Measurements from ENCODE around the gene PDE8B.

PDE8B gene

DNA sequence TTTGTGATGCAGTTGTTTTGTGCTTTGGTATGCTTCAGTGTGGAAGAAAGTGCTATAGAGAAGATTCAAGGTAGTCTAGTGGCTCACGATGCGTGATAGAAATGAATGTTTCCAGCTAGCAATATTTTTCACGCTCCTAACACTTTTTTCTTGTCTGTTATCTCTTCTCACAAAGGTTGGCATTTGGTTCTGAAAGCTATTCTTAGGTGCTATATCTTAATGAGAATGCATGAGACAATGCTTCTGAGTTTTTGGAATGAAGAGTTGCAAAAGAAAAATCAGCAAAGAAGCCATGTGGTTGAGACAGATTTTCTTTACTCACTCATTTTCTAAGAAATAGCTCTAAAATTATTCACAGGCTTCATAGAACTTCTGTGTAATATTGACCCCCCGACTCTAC is 122.6 kb downstream of the PDE8B start:
- Histone ChIP-seq H3K27ac (ENCODE audit: low read length) (no peak overlapping the region), H3K36me3 (replicated peaks; ENCODE audit: insufficient read depth, low read length) (no peaks in the 10 kb centered on the region), H3K9me3 (replicated peaks; ENCODE audit: insufficient read depth, low read length) (no peaks in the 10 kb centered on the region), H3K9ac (ENCODE audit: low read length) (no peak overlapping the region), H3K4me2 (ENCODE audit: low read depth, low read length) (no peak overlapping the region), H4K20me1 (ENCODE audit: insufficient read depth, low read length) (no peaks in the 10 kb centered on the region), H3K4me3 (ENCODE audit: low read length) (no peak overlapping the region), H3K4me1 (ENCODE audit: low read length) (no peaks in the 10 kb centered on the region), H3K79me2 (ENCODE audit: low read length) (no peaks in the 10 kb centered on the region), H3F3A (ENCODE audit: insufficient read depth, low read length) (no peaks in the 10 kb centered on the region), H2AFZ (ENCODE audit: low read length) (no peak overlapping the region), H3K9me2 (replicated peaks; ENCODE audit: insufficient read depth, low read length) (no peaks in the 10 kb centered on the region), H3K27me3 (replicated peaks; ENCODE audit: insufficient read depth, low read length) (no peaks in the 10 kb centered on the region)
- TF ChIP-seq, protein P1, sequence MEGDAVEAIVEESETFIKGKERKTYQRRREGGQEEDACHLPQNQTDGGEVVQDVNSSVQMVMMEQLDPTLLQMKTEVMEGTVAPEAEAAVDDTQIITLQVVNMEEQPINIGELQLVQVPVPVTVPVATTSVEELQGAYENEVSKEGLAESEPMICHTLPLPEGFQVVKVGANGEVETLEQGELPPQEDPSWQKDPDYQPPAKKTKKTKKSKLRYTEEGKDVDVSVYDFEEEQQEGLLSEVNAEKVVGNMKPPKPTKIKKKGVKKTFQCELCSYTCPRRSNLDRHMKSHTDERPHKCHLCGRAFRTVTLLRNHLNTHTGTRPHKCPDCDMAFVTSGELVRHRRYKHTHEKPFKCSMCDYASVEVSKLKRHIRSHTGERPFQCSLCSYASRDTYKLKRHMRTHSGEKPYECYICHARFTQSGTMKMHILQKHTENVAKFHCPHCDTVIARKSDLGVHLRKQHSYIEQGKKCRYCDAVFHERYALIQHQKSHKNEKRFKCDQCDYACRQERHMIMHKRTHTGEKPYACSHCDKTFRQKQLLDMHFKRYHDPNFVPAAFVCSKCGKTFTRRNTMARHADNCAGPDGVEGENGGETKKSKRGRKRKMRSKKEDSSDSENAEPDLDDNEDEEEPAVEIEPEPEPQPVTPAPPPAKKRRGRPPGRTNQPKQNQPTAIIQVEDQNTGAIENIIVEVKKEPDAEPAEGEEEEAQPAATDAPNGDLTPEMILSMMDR (IDR thresholded peaks at IDR 0.05; ENCODE audit: low read length), result no peak
- TF ChIP-seq EZH2phosphoT487 (IDR thresholded peaks at IDR 0.05; ENCODE audit: low read length) (no peak), EZH2 (optimal IDR thresholded peaks at IDR 0.05; ENCODE audit: low read depth, low read length) (no peak)
- no peak for DNase-seq

DNA sequence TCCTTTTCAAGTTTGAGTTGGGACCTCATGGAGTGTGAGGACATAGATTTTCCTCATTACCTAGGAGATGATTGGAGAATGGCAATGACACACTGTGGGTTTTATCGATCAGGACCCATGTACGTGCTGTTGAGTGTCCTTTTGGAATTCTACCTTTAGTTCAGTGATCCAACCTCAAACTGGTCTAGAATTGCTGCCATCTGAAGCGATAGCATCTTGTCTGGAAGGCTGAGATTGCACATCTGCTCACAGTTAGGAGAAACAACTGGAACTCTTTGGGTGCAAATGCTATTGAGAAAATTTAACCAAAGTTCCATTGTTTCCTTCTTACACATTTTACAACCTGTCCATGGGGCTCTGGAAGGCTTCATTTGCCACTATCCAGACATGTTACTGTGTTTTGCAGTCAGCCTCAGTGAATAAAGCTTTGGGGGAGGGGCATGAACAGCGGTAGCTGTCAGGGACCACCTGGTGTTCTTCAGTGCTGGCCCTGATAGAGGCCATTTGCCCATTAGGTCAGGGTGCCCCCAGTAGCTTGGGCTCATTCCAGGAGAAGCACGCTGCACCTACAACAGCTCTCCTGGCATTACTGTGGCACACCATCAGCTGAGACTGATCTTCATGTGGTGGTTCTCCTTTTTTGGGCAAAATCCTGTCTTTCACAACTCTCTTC is 123.1 kb downstream of the PDE8B start:
- Histone ChIP-seq H3K36me3 (replicated peaks; ENCODE audit: insufficient read depth, low read length) (no peaks in the 10 kb centered on the region), H3K27me3 (replicated peaks; ENCODE audit: insufficient read depth, low read length) (no peaks in the 10 kb centered on the region), H3K9me3 (replicated peaks; ENCODE audit: insufficient read depth, low read length) (no peaks in the 10 kb centered on the region), H3K4me2 (ENCODE audit: low read depth, low read length) (no peak overlapping the region), H3K79me2 (ENCODE audit: low read length) (no peaks in the 10 kb centered on the region), H3F3A (ENCODE audit: insufficient read depth, low read length) (no peaks in the 10 kb centered on the region), H2AFZ (ENCODE audit: low read length) (no peak overlapping the region), H3K27ac (ENCODE audit: low read length) (no peak overlapping the region), H3K9me2 (replicated peaks; ENCODE audit: insufficient read depth, low read length) (no peaks in the 10 kb centered on the region), H3K9ac (ENCODE audit: low read length) (no peak overlapping the region), H3K4me1 (ENCODE audit: low read length) (no peaks in the 10 kb centered on the region), H3K4me3 (ENCODE audit: low read length) (no peak overlapping the region), H4K20me1 (ENCODE audit: insufficient read depth, low read length) (no peaks in the 10 kb centered on the region)
- no peak for DNase-seq
- TF ChIP-seq EZH2phosphoT487 (IDR thresholded peaks at IDR 0.05; ENCODE audit: low read length) (no peak), EZH2 (optimal IDR thresholded peaks at IDR 0.05; ENCODE audit: low read depth, low read length) (no peak)
- TF ChIP-seq, protein P1 (IDR thresholded peaks at IDR 0.05; ENCODE audit: low read length), result no peak

DNA sequence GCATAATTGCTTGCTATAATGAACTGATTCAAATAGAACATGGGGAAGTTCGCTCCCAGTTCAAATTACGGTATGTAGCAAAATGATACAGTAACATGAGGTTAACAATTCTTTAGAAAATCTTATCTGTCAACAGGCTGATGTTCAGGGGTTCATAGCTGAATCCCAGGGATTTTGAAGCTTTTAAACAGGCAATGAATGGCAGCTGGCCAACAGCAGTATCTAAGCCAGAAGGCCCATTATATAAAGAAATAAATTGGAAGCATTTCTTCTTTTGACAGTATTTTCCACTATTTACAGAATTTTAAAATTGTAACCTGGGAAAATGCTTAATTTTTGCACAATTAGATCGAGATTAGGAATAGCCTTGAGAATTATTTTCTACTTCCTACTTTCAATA is 126.8 kb downstream of the PDE8B start:
- H3K27me3 ChIP-seq (replicated peaks; ENCODE audit: insufficient read depth, low read length), result no peaks in the 10 kb centered on the region
- H4K20me1 ChIP-seq (ENCODE audit: insufficient read depth, low read length), result no peaks in the 10 kb centered on the region
- H2AFZ ChIP-seq (ENCODE audit: low read length), result no peak overlapping the region
- no peaks in the 10 kb centered on the region for H3K9me3 ChIP-seq (replicated peaks; ENCODE audit: insufficient read depth, low read length)
- no peak overlapping the region for H3K27ac ChIP-seq (ENCODE audit: low read length)
- no peaks in the 10 kb centered on the region for H3K9me2 ChIP-seq (replicated peaks; ENCODE audit: insufficient read depth, low read length)
- TF ChIP-seq EZH2 (optimal IDR thresholded peaks at IDR 0.05; ENCODE audit: low read depth, low read length), result no peak
- TF ChIP-seq EZH2phosphoT487 (IDR thresholded peaks at IDR 0.05; ENCODE audit: low read length), result no peak
- TF ChIP-seq, protein P1 (IDR thresholded peaks at IDR 0.05; ENCODE audit: low read length), result no peak
- H3K4me2 ChIP-seq (ENCODE audit: low read depth, low read length), result no peak overlapping the region
- DNase-seq, result no peak
- no peaks in the 10 kb centered on the region for H3F3A ChIP-seq (ENCODE audit: insufficient read depth, low read length)
- no peak overlapping the region for H3K4me3 ChIP-seq (ENCODE audit: low read length)
- H3K9ac ChIP-seq (ENCODE audit: low read length), result no peak overlapping the region
- H3K4me1 ChIP-seq (ENCODE audit: low read length), result no peaks in the 10 kb centered on the region
- H3K36me3 ChIP-seq (replicated peaks; ENCODE audit: insufficient read depth, low read length), result no peaks in the 10 kb centered on the region
- no peaks in the 10 kb centered on the region for H3K79me2 ChIP-seq (ENCODE audit: low read length)

Data from MM.1S (cell line).